Measurements from ENCODE around the gene OSBPL1A.

DNA sequence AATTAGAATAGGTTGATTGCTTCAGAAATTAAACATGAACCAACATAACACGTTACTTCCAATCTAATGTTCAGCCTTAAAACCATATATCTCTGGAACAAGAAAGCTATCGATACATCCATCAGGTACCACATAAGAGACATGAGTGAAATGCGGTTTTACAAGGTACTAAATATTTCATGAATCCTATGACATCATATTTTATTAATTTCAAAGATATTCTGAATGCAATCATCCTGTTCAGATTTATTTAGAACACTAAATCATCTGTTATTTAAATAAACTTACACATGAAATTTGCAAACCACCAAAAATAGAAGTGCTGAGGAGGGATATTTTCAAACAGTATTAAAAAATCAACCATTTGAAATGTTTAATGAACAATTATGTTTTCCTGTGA, 119.0 kb downstream of the OSBPL1A start:
- TF ChIP-seq, protein P1, sequence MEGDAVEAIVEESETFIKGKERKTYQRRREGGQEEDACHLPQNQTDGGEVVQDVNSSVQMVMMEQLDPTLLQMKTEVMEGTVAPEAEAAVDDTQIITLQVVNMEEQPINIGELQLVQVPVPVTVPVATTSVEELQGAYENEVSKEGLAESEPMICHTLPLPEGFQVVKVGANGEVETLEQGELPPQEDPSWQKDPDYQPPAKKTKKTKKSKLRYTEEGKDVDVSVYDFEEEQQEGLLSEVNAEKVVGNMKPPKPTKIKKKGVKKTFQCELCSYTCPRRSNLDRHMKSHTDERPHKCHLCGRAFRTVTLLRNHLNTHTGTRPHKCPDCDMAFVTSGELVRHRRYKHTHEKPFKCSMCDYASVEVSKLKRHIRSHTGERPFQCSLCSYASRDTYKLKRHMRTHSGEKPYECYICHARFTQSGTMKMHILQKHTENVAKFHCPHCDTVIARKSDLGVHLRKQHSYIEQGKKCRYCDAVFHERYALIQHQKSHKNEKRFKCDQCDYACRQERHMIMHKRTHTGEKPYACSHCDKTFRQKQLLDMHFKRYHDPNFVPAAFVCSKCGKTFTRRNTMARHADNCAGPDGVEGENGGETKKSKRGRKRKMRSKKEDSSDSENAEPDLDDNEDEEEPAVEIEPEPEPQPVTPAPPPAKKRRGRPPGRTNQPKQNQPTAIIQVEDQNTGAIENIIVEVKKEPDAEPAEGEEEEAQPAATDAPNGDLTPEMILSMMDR (IDR thresholded peaks at IDR 0.05; ENCODE audit: poor library complexity) = no peak
- TF ChIP-seq EZH2 (IDR thresholded peaks at IDR 0.05; ENCODE audit: borderline replicate concordance) = no peak
